Measurements from ENCODE around the gene WHRN. TPM values are rescaled to one million over a fixed set of nuclear protein-coding genes. Genes with fewer than 3 reads are reported as not detected.

Gene WHRN
- total RNA-seq, 1 donor from 2014 or later = 0.52 TPM

DNA sequence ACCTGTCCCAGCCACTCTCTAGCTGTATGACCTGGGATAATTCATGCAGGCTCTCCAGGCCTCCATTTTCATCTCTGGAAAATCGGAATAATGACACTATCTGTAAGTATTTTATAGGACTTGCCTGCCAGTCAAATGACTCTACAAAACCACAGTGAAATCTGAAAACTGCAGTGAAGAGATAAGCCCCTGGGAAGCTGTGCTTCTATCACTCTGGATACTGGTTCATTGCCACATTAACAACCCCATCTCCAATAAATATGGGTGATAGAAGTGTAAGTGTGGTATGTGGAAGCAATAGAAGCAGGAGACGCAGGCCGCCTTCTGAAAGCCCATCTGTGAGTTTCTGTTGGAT, 31.8 kb downstream of the WHRN start:
- intact Hi-C loops (cut with micrococcal nuclease) = no loop called here

DNA sequence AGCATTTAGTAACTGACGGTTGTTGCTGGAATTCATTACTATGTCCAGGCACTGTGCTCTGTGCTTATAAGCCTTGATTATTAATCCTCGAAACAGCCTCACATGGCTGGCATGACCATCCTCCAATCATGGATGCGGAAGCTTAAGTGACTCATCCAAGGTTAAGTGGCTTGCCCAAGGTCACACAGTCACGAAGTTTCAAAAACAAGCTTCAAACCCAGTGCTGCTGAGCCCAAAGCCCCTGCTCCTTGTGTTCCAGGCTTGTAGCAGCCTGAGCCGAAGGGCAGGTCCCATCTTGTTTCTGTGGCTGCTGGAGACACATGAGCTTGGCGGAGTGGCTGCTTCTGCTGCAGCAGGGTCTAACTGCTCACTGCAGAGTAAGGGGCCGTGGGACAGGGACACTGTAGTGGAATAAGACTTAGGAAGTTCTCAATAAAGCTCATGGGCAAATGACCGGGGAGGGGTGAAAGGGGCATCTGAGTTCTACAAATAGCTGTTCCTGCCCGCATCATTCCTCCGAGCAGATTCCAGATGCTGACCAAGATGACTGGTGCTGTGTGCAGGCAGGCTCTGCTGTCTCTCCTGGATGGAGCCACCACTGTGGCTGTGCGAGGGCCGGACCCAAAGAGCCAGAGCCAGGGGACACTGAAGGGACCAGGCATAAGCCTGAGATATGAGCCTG, 32.4 kb downstream of the WHRN start:
- intact Hi-C loops (cut with micrococcal nuclease) = no loop called here

DNA sequence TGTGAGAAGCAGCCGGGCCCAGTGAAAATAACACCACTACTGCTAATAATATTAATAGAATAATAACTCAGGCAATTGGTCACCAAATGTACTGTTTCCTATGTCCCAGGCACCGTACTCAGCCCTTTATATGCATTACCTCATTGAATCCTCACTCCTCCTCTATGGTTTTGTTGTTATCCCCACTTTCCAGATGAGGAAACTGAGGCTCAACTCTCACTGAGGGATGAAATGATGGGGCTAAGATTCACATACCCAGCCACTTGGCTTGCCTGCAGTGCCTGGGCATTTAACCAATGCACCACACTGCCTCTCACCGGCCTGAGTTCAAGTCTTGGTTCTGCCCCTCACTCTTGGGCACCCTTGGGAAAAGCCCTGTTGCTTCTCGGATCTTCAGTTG, 34.1 kb downstream of the WHRN start:
- intact Hi-C loops (cut with micrococcal nuclease) = no loop called here

DNA sequence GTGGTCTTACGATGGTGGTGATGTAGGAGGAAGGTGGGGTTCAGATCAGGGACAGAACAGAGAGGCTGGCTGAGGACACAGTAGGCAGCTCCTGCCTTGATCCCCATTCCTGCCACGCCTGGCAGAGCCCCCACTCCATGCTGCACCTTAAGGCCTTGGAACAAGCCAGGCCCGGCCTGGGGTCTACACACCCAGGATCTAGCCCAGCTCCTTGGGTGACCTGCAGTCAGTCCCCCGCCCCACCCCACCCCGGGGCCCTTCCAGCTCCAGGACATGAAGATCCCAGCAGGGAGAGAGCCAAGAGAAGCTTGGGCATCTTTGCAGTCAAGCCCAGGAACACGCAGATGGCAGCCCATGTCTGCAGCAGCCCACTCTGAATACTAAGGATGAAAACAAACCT, 34.7 kb downstream of the WHRN start:
- intact Hi-C loops (cut with micrococcal nuclease) = no loop called here

DNA sequence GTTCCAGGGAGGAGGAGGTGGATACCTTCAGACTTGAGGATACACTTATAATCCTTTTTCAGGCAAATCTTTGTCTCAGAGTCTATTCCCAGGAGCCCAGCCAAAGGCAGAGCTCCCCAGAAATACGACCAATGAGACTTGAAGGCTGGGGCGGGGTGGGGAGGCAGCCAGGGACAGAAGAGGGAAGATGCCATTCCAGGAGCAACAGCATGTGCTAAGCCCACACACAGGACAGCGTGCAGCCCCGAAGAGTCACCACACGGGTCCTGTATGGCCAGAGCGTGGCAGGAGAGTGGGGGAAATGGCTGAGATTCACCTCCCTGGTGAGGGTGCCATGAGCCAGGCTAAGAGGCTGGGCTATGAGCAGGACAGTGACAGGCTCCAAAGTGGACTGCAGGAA, 35.2 kb downstream of the WHRN start:
- intact Hi-C loops (cut with micrococcal nuclease) = no loop called here

DNA sequence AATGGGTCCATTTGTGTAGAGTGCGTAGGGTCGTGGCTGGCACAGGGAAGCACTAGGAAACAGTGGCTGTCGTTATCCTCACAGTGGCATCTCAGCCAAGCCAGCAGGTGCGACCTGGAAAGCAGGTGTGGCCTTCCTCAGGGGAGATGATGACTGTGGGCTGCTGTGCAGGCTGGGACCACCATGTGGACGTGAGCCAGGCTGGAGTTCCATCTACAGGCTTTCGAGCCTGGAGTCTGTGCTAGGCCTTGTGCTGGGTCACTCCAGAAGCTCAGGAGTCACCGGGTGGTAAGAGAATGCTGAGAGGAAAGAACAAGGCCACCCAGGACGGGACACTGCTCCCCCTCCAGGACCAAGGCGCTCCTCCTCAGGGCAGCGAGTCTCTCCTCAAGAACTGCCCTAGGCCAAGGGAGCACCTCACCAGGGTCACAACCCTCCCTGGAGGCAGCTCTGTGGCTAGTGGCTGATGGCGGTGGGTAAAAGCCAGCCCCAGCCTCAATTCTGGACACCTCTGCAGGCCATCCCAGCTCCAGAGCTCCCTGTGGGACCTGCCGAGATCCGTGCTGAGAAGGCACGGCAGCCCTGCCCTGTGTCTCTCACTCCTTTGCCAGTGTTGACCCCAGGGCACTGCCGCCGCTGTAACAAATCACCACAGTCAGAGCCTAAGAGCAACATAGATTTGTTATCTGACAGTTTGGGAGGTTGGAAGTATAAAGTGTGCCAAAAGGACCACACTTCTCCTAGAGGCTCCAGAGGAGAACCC, 36.0 kb downstream of the WHRN start:
- intact Hi-C loops (cut with micrococcal nuclease) = no loop called here

DNA sequence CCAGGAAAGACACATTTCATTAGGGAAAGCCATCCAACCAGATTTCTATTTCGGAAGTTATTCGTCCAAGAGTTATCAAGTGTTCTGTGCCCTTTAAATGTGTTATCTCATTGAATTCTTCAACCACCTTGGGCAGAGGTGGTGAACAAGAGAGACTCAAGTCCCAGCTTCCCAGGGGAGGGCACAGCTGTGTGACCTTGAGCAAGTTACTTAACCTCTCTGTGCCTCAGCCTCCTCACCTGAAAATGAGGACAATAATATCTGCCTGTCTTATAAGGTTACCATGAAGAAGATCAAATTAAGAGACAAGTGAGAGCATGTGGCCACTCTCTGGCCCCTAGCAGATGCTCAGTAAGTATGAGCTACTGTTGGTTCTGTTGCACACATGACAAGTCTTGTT, 37.4 kb downstream of the WHRN start:
- intact Hi-C loops (cut with micrococcal nuclease) = no loop called here

DNA sequence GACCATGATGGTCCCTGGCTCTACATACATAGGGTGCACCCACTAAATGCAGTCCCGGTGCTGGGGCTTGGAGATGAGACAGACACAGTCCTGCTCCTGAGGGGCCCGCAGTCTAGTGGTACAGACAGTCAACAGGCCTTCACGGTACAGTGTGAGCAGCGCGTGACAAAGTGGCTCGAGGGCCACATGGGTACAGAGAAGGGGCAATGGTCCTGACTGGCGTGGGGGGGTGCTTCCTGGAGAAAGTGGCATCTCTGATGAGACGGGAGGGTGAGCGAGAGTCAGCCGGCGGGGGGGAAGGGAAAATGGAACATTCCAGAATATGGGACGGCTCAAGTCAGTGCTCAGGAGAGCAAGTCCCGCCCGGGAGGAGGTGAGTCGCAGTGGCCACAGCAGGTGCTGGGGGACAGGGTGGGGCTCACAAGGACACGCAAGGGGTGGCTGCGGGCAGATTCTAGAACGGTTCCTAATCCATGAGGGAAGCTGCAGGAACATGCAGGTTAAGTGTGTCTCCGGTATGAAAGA, 38.0 kb downstream of the WHRN start:
- intact Hi-C loops (cut with micrococcal nuclease) = no loop called here

DNA sequence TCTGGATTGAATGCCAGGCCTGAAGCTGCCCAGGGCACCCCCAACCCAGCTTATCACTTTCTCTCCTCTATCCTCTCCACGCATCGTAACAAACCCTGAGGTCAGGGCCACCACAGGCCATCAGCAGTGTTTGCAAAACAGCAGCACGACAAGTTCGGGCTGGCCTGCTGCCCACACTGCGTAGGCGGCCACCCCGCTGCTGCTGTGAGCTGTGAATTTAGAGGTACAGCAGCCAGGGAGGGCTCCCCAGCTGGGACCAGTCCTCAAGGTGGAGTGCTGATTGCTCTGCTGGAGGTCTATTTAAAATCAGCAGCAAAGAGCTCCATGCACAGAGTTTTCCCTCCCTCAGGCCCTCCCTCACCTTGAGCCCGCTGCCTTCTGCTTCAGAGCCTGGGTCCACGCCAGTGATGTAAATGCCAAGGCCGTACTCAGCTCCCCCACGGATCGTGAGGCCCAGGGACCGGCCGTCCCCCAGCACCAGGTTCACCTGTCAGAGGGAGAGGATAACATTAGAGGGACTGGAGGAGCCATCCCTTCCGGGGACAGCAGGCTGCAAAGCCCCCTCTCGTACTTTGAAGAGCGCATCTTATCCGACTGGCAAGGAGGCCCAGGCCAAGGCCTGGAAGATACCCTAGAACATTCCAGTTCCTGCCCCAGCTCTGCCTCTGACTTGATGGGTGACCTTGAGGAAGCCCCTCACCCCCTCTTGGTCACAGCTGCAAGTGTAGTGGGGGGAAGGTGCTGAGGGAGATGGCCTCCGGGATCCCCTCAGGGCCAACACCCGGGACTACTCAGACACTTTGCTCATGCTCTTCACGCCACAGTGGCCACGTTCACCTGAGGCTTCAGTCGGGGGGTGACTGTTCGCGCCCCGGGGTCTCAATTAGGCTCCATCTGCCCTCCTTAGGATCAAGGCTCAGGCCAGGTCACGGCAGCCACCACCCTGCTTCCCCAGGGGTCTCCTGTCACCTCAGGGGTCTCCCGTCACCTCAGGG, 39.1 kb downstream of the WHRN start:
- intact Hi-C loops (cut with micrococcal nuclease) = no loop called here

DNA sequence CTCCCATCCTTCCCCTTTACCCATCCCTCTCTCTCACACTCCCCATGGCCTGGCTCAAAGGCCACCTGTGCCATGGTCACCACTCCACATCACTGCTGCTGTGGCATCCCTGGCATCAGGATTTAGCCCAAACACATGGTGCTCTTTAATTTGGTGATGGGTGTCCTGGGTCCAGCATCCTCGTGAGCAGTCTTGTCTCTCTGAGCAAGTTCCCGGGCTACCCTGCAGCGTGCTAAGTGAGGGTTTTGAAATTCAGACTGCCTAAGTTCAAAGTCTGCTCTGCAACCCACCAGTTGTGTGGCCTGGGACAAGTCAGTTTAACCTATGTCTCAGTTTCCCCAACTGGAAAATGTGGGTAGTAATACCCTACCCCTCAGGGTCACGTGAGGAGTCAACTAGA, 39.9 kb downstream of the WHRN start:
- intact Hi-C loops (cut with micrococcal nuclease) = no loop called here

DNA sequence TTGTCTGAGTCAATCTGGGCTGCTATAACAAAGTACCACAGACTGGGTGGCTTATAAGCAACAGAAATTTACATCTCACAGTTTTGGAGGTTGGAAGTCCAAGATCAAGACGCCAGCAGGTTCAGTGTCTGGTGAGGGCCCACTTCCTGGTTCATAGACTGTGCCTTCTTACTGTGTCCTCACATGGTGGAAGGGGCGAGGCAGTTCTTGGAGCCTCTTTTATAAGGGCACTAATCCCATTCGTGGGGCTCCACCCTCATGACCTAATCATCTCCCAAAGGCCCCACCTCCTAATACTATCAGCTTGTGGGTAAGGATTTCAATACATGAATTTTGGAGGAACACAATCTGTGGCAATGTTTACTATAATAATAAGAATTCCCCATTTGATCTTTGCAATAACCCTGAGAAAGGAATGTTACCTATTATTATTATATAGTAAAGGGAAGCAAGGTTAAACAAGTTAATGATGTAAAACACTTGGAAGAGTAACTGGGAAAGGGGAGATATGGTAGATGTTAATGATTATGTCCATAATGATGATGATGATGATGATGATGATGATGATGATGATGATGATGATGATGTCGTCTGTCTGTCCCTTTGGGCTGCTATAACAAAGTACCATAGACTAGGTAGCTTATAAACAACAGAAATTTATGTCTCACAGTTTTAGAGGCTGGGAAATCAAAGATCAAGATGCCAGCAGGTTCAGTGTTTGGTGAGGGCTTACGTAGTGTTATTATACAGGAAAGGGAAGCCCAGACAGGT, 40.8 kb downstream of the WHRN start:
- intact Hi-C loops (cut with micrococcal nuclease) = no loop called here

DNA sequence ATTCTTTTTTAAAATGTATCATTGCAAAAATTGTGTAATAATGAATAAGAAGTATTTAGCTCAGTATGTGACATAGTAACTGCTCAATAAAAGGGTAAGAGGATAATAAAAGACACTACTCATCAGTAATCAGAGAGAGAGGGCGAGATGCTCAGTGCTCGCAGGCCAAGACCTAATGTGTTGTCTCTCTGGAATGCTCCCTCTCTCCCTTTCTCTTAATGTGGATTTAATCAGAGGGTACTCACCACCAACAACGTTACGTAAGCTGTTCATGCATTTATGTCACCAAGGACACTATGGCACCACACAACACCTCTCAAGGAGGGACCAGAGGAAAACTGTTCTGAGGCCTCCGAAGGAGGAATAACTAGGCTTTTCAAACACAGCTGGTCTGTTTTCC, 42.5 kb downstream of the WHRN start:
- intact Hi-C loops (cut with micrococcal nuclease) = no loop called here

DNA sequence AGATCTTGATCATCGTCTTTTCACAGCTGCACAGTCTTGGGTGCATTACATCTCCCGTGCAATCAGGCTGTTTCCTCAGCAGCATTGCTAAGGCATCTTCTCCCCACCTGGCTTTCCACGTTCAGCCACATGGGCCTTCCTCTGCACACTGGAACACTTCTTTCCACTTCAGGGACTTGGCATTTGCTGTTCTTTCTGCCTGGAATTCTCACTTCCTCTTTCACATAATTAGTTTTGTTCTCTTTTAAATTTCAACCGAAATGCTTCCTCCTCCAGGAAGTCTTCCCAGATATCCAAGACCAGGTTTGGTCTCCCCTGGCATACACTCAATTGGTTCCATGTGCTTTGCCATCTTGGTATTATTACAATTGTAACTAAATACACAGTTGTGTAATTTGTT, 43.8 kb downstream of the WHRN start:
- intact Hi-C loops (cut with micrococcal nuclease) = no loop called here

DNA sequence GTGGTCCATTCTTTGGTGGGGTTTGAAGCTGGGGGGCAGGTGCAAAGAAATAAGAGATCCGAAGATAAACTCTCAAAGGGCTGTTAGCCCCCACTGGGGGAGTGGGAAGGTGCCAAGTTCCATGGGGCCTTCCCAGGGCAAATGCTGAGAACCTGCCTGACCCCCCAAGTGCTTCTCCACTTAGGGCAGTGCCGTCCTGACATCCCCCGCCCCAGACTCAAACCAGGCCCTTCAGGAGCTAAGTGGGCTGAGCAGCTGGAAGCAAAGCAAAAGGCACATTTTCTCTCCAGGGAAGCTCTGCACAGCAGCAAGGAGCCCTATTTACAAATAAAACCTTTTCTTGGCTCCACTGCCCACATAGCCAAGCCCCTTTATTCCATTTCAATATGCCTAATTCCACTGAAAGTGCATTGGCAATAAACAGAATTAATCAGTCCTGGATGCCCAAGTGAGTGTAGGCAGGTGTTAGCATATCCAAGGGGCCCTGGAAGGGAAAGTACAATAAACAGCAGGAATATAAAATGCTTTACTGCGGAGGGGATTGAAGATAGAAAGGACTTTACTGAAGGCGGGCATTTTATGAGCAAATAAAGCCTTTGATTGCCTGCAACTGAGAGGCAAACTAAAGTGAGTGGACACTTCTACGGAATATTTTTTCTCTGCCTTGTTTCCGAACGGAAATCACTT, 44.6 kb downstream of the WHRN start:
- intact Hi-C loops (cut with micrococcal nuclease) = no loop called here

DNA sequence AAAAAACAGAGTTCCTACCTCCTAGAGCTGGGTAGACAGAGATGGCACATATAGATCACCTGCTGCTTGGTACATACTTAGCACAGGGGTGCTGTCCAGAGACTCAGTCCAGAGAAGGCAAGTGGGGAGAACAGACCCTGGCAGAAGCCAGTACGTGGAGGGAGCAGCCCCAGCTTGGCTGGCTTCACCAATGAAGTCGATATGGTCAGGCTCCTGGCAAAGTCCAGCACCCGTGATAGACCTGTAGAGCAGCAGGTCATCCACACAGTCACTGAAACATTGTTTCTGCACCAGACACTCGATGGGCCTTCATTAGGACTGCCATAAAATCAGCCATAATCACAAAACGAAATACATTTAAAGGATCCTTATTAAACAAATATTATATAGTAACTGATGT, 45.8 kb downstream of the WHRN start:
- intact Hi-C loops (cut with micrococcal nuclease) = no loop called here

DNA sequence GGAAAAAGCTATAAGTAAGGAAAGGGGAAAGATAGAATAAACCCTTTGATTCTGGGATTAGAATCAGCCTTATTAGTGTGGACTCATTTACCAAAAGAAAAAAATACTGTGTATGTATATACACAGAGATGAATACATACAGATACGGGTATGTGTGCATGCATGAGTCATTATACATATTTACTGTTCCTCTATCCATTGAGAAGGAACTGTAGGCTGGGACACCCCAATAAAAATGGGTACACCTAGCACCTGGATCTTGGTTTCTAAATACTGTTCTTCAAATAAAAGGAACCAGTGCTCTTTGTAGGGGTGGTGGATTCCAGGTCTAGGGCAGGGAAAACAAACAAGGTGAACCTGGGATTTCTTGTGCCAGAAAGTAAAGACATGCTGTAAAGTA, 48.3 kb downstream of the WHRN start:
- intact Hi-C loops (cut with micrococcal nuclease) = no loop called here

DNA sequence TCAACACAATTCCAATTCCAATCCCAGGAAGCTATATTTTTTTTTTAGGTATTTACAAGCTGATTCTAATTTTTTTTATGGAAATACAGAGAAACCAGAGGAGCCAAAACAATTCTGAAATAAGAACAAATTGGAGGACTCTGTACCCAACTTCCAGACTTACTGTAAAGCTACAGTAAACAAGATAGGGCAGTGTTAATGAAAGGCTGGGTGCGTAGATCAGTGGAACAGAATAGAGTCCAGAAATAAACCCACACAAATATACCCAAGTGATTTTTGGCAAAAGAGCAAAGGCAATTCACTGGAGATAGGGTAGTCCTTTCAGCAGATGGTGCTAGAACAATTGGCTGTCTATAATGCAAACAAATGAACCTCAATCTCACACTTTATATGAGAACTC, 50.6 kb downstream of the WHRN start:
- intact Hi-C loops (cut with micrococcal nuclease) = no loop called here

DNA sequence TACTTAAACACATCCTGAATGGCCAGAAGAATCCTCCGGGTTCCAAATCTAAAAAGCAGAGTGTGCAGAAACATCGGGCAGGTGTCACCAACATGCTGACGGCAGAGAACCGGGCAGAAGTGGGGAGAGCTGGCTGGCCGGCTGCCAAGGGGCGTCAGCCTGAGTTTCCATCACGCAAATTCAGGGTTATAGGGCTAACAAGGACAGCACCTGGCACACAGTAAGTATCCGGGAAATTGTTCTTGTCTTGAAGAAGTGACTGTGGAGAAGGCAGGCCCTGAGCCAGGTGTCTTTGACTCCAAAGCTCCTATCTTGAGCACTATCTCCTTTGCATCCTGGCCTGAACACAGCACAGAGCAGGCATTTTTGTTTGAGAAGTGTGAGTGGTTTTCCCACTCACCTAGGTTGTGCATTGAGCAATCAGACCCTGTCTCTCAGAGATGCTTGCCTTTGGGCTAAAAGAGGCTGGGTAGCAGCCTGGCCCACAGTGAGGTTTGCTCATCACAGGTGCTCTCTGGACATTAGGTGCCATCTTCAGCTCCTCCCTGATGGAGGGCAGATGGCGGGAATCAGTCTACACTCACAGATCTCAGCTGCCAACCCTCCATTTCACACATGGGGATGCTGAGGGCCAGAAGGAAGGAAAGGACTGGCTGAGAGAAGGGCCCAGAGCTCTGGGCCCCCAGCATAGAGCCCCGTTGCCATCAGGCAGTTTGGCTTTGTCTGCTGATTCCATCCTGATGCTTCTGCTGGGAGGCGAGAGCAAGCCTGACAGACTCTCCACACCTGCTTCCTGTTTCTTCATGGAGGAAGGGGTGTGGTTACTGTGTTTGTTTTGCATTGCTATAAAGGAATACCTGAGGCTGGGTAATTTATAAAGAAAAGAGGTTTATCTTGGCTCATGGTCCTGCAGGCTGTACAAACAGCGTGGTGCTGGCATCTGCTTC, 52.8 kb downstream of the WHRN start:
- intact Hi-C loops (cut with micrococcal nuclease) = no loop called here

DNA sequence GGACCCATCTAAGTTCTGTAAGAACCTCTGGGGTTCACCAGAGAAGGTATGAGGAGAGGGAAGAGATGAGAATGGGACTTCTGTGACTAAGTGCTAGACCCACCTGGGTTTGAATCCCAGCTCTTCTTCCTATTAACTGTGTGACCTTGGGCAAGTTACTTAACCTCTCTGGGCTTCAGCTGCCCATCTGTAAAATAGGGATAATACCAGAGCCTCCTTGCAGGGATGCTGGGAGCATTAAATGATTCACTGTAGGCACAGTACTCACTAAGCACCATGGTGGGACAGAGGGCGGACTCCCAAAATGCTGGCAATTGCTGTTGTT, 53.6 kb downstream of the WHRN start:
- intact Hi-C loops (cut with micrococcal nuclease) = no loop called here
